PC-9 (cell line): ENCODE results near the gene TNFAIP3.

Source experiments
- EZH2 ChIP-seq: fragments of 200-600 bp; sonication (generic); IDR thresholded peaks from 2 replicates; pipeline ENCODE4 v1.8.0; 2017; ENCODE audit warnings: antibody characterized with exemption, low read depth
- TF ChIP-seq, protein P1 (sequence below): fragments of 200-600 bp; sonication (generic); conservative IDR thresholded peaks from 2 replicates; pipeline ENCODE4 v1.6.1; 2017; ENCODE audit warnings: mixed run types, antibody characterized with exemption, mild to moderate bottlenecking, moderate library complexity

DNA sequence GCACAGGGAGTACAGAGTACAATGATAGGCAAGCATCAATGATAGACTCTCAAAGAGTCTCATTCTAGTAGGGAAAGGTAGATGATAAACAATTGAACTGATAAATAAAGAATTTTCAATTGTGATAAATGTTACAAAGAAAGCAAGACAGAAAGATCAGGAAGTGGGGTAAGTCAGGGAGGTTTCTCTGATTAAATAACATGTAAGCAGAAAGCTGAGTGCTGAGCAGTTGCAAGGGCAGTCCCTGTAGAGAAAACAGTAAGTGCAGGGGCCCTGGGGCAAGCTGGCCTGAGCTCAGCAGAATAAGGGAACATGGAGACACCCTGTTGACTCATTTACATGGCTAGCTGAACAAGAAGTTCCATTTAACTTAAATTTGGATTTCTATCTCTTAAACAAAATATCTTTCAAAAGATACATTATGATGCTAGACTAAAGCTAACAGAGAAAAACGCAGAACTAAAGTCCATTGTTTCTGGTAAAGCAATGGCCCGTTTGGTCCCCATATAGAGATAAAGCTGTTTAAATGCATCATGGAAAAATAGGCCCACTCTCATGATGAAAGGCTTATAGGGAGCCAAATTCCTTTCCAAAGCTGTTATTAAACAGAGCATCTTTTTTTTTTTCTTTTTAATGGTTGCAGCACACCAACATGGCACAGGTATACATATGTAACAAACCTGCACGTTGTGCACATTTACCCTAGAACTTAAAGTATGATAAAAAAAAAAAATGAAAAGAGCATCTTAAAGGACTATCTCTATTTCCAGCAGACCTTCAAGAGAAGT, 5.3 kb upstream of the TNFAIP3 start:
- TF ChIP-seq, protein P1, sequence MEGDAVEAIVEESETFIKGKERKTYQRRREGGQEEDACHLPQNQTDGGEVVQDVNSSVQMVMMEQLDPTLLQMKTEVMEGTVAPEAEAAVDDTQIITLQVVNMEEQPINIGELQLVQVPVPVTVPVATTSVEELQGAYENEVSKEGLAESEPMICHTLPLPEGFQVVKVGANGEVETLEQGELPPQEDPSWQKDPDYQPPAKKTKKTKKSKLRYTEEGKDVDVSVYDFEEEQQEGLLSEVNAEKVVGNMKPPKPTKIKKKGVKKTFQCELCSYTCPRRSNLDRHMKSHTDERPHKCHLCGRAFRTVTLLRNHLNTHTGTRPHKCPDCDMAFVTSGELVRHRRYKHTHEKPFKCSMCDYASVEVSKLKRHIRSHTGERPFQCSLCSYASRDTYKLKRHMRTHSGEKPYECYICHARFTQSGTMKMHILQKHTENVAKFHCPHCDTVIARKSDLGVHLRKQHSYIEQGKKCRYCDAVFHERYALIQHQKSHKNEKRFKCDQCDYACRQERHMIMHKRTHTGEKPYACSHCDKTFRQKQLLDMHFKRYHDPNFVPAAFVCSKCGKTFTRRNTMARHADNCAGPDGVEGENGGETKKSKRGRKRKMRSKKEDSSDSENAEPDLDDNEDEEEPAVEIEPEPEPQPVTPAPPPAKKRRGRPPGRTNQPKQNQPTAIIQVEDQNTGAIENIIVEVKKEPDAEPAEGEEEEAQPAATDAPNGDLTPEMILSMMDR: no peak
- no peak for TF ChIP-seq EZH2
